SK-N-SH treated with all-trans-retinoic acid at 6 μM for 48 hours (cell line): ENCODE data around the gene DENND1A.

Experiments used
- ARNTL ChIP-seq: fragments of 450-650 bp; formaldehyde crosslinking; IDR thresholded peaks from 2 replicates; pipeline ENCODE4 v1.5.0; 2020; ENCODE audit warnings: low read depth, mild to moderate bottlenecking, moderate library complexity, borderline replicate concordance
- GLIS3 ChIP-seq: fragments of 250-450 bp; sonication (Bioruptor Pico); IDR thresholded peaks from 2 replicates; pipeline ENCODE4 v1.5.0; 2020; ENCODE audit warnings: mild to moderate bottlenecking, moderate library complexity
- ISL1 ChIP-seq: fragments of 250-450 bp; sonication (Bioruptor Pico); IDR thresholded peaks from 2 replicates; pipeline ENCODE4 v2.1.2; 2022; ENCODE audit warnings: mild to moderate bottlenecking, moderate library complexity
- PATZ1 ChIP-seq: fragments of 250-450 bp; sonication (Bioruptor Pico); IDR thresholded peaks from 2 replicates; pipeline ENCODE4 v1.8.0; 2020; ENCODE audit warnings: mild to moderate bottlenecking, moderate library complexity, borderline replicate concordance
- PPARA ChIP-seq: fragments of 250-450 bp; sonication (Bioruptor Pico); IDR thresholded peaks from 2 replicates; pipeline ENCODE4 v1.5.0; 2020; ENCODE audit warnings: mild to moderate bottlenecking, borderline replicate concordance
- ZFP30 ChIP-seq: fragments of 450-650 bp; formaldehyde crosslinking; IDR thresholded peaks from 2 replicates; pipeline ENCODE4 v1.5.0; 2022; ENCODE audit warnings: mild to moderate bottlenecking, moderate library complexity
- ZNF565 ChIP-seq: fragments of 450-650 bp; formaldehyde crosslinking; conservative IDR thresholded peaks from 2 replicates; pipeline ENCODE4 v1.5.0; 2020; ENCODE audit warnings: low read depth, mild to moderate bottlenecking, moderate library complexity
- ZNF8 ChIP-seq: fragments of 450-650 bp; formaldehyde crosslinking; IDR thresholded peaks from 2 replicates; pipeline ENCODE4 v1.5.0; 2020; ENCODE audit warnings: mild to moderate bottlenecking, moderate library complexity
- TF ChIP-seq, protein P1 (sequence below): fragments of 250-450 bp; sonication (Bioruptor Pico); IDR thresholded peaks from 2 replicates; pipeline ENCODE4 v1.5.1; 2021; ENCODE audit warnings: mild to moderate bottlenecking, moderate library complexity
- TF ChIP-seq, protein P2 (sequence below): fragments of 250-450 bp; sonication (Bioruptor Pico); IDR thresholded peaks from 2 replicates; pipeline ENCODE4 v1.5.1; 2020; ENCODE audit warnings: low read depth, mild to moderate bottlenecking, moderate library complexity

DNA sequence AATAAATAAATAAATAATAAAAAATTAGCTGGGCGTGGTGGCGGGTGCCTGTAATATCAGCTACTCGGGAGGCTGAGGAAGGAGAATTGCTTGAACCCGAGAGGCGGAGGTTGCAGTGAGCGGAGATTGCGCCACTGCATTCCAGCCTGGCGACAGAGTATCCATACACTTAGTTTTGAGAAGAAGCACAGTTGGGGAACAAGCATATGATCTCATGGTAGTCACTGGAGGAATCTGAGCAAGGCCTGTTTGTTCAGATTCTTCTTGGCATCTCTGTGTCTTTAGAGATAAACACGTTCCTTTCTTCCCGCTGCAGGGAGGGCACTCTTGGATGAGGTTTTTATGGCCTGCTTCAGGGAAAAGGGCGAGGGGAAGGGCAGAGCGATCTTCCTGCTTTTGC lies 15.6 kb upstream of the DENND1A start:
- TF ChIP-seq GLIS3 (CRISPR knock-in tag) (no peak), ISL1 (CRISPR knock-in tag) (no peak), ZFP30 (CRISPR knock-in tag) (no peak), PATZ1 (CRISPR knock-in tag) (no peak), ZNF8 (no peak), ARNTL (CRISPR knock-in tag) (no peak), ZNF565 (CRISPR knock-in tag) (no peak), PPARA (no peak)
- TF ChIP-seq, protein P1, sequence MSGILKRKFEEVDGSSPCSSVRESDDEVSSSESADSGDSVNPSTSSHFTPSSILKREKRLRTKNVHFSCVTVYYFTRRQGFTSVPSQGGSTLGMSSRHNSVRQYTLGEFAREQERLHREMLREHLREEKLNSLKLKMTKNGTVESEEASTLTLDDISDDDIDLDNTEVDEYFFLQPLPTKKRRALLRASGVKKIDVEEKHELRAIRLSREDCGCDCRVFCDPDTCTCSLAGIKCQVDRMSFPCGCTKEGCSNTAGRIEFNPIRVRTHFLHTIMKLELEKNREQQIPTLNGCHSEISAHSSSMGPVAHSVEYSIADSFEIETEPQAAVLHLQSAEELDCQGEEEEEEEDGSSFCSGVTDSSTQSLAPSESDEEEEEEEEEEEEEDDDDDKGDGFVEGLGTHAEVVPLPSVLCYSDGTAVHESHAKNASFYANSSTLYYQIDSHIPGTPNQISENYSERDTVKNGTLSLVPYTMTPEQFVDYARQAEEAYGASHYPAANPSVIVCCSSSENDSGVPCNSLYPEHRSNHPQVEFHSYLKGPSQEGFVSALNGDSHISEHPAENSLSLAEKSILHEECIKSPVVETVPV (CRISPR knock-in tag): no peak
- TF ChIP-seq, protein P2, sequence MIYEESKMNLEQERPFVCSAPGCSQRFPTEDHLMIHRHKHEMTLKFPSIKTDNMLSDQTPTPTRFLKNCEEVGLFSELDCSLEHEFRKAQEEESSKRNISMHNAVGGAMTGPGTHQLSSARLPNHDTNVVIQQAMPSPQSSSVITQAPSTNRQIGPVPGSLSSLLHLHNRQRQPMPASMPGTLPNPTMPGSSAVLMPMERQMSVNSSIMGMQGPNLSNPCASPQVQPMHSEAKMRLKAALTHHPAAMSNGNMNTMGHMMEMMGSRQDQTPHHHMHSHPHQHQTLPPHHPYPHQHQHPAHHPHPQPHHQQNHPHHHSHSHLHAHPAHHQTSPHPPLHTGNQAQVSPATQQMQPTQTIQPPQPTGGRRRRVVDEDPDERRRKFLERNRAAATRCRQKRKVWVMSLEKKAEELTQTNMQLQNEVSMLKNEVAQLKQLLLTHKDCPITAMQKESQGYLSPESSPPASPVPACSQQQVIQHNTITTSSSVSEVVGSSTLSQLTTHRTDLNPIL (CRISPR knock-in tag): no peak
